ENCODE measurements around the gene BICDL1.

BICDL1 gene

DNA sequence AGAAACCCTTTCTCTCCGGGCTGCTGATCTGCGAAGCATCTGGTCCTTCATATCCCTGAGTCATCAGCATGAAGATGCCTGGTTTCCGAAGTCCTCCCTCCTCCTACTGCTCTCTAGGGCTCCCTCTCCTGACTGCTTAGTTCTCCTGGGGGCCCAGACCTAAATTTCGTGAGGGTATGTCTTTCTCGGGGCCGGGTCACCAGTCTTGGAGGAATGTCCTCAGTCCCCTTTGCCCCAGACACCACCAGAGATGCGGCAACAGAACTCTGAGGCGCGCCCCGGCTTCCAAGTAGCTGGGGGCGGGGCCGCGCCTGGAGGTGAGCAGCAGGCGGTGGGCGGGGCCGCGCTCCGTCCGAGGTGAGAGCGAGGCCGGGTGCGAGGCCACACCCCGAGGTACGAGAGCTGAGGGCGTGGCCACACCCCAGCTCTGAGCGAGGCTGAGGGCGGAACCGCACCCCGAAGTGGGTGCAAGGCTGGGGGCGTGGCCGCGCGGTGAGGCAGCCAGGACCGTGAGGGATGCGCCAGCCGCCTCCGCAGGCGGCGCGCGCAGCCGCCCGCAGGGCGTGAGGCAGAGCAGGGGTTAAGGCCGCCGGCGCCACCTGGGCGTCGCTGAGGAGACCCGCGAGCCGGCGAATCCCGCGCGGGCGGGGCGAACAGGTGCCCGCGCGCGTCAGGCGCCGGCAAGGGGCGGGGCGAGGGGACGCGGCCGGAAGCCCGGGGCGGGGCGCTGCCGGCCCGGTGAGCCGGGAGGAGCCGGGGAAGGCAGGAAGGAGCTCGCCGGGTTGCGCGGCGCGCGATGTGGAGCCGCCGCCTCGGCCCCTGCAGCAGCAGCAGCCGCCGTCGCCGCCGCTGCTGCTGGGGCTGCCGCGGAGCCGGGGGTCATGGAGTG, at the start of gene BICDL1 (continued):
- peak; percentile 71 for TF ChIP-seq ZNF16 (tag by site-specific recombination; IDR thresholded peaks at IDR 0.05; ENCODE audit: low read depth)
- TF ChIP-seq, protein P1, sequence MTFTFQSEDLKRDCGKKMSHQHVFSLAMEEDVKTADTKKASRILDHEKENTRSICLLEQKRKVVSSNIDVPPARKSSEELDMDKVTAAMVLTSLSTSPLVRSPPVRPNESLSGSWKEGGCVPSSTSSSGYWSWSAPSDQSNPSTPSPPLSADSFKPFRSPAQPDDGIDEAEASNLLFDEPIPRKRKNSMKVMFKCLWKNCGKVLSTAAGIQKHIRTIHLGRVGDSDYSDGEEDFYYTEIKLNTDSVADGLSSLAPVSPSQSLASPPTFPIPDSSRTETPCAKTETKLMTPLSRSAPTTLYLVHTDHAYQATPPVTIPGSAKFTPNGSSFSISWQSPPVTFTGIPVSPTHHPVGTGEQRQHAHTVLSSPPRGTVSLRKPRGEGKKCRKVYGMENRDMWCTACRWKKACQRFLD (tag by site-specific recombination; IDR thresholded peaks at IDR 0.05) = no peak
- TF ChIP-seq ZNF274 (IDR thresholded peaks at IDR 0.05; ENCODE audit: low read length) = no peak
- no peak for TF ChIP-seq ZNF274 (tag by site-specific recombination; IDR thresholded peaks at IDR 0.05; ENCODE audit: borderline replicate concordance)
- peak; percentile 92 for TF ChIP-seq SP3 (tag by site-specific recombination; IDR thresholded peaks at IDR 0.05)
- TF ChIP-seq ZNF2 (tag by site-specific recombination; IDR thresholded peaks at IDR 0.05) = no peak
- TF ChIP-seq, protein P2, sequence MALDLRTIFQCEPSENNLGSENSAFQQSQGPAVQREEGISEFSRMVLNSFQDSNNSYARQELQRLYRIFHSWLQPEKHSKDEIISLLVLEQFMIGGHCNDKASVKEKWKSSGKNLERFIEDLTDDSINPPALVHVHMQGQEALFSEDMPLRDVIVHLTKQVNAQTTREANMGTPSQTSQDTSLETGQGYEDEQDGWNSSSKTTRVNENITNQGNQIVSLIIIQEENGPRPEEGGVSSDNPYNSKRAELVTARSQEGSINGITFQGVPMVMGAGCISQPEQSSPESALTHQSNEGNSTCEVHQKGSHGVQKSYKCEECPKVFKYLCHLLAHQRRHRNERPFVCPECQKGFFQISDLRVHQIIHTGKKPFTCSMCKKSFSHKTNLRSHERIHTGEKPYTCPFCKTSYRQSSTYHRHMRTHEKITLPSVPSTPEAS (tag by site-specific recombination; IDR thresholded peaks at IDR 0.05) = no peak
- TF ChIP-seq, protein P3, sequence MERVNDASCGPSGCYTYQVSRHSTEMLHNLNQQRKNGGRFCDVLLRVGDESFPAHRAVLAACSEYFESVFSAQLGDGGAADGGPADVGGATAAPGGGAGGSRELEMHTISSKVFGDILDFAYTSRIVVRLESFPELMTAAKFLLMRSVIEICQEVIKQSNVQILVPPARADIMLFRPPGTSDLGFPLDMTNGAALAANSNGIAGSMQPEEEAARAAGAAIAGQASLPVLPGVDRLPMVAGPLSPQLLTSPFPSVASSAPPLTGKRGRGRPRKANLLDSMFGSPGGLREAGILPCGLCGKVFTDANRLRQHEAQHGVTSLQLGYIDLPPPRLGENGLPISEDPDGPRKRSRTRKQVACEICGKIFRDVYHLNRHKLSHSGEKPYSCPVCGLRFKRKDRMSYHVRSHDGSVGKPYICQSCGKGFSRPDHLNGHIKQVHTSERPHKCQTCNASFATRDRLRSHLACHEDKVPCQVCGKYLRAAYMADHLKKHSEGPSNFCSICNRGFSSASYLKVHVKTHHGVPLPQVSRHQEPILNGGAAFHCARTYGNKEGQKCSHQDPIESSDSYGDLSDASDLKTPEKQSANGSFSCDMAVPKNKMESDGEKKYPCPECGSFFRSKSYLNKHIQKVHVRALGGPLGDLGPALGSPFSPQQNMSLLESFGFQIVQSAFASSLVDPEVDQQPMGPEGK (tag by site-specific recombination; IDR thresholded peaks at IDR 0.05) = peak; percentile 71
- peak; percentile 89 for TF ChIP-seq ZNF335 (tag by site-specific recombination; conservative IDR thresholded peaks at IDR 0.05)
- TF ChIP-seq ZNF223 (tag by site-specific recombination; IDR thresholded peaks at IDR 0.05) = no peak
- no peak for TF ChIP-seq ZNF19 (tag by site-specific recombination; IDR thresholded peaks at IDR 0.05; ENCODE audit: low read depth)
- no peak for TF ChIP-seq ZNF341 (tag by site-specific recombination; IDR thresholded peaks at IDR 0.05; ENCODE audit: low read depth)
- TF ChIP-seq ZNF621 (tag by site-specific recombination; IDR thresholded peaks at IDR 0.05) = no peak
- no peak for TF ChIP-seq ZNF473 (tag by site-specific recombination; IDR thresholded peaks at IDR 0.05)
- TF ChIP-seq ZNF121 (tag by site-specific recombination; IDR thresholded peaks at IDR 0.05) = no peak
- TF ChIP-seq ZFP3 (tag by site-specific recombination; IDR thresholded peaks at IDR 0.05; ENCODE audit: low read depth) = no peak
- TF ChIP-seq ZNF133 (tag by site-specific recombination; IDR thresholded peaks at IDR 0.05) = no peak
- TF ChIP-seq ZNF600 (tag by site-specific recombination; IDR thresholded peaks at IDR 0.05) = 0 out of 2 replicates have a peak, but pooled peaks have one; percentile 23
- TF ChIP-seq, protein P4, sequence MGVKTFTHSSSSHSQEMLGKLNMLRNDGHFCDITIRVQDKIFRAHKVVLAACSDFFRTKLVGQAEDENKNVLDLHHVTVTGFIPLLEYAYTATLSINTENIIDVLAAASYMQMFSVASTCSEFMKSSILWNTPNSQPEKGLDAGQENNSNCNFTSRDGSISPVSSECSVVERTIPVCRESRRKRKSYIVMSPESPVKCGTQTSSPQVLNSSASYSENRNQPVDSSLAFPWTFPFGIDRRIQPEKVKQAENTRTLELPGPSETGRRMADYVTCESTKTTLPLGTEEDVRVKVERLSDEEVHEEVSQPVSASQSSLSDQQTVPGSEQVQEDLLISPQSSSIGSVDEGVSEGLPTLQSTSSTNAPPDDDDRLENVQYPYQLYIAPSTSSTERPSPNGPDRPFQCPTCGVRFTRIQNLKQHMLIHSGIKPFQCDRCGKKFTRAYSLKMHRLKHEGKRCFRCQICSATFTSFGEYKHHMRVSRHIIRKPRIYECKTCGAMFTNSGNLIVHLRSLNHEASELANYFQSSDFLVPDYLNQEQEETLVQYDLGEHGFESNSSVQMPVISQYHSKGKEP (tag by site-specific recombination; IDR thresholded peaks at IDR 0.05) = no peak

DNA sequence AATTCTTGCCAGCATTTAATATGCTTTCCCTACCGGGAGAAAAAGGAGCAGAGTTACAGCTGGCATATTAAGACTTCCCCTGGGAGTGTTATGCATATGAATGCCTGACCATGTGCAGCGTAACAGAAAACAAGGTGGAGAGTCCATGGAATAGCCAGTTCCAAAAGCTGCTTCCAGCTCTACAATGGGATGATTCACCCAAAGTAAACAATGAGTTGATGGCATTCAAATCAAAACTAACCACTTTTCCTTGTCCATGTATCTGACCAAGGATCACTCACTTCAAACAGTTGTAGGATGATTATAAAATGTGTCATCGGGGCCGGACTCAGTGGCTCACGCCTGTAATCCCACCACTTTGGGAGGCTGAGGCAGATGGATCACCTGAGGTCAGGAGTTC, 48.1 kb upstream of the BICDL1 start:
- Histone ChIP-seq H3K9me3 (ENCODE audit: control insufficient read depth, insufficient read depth, low read depth, low read length) (no peaks in the 10 kb centered on the region), H3K36me3 (ENCODE audit: control insufficient read depth in 2 of 2, insufficient read depth in 1 of 2, low read length in 2 of 2) (no peaks in the 10 kb centered on the region), H3K4me3 (ENCODE audit: low read depth, low read length) (no peak overlapping the region), H3K27ac (ENCODE audit: extremely low read depth, low read depth, low read length) (no peak overlapping the region), H3K4me1 (ENCODE audit: control insufficient read depth, insufficient read depth, low read length) (0 out of 2 replicates have a peak, but pooled peaks cover 4% of the 10 kb centered on the region)
- ChIA-PET CTCF (interaction anchor here (0.7 to 1.3 kb wide), 3 partner anchors 9 to 1956 kb away, joined by 3 to 6 read pairs (median 4); no protein-coding TSS in a partner anchor), POLR2A (interaction anchor here (0.5 to 2.0 kb wide), 2 partner anchors 8 to 78 kb away, joined by 4 to 8 read pairs; no protein-coding TSS in a partner anchor)
- TF ChIP-seq ZNF184 (tag by site-specific recombination; IDR thresholded peaks at IDR 0.05) (0 out of 2 replicates have a peak, but pooled peaks have one; percentile 29), ZNF366 (tag by site-specific recombination; conservative IDR thresholded peaks at IDR 0.05) (peak; percentile 39; the same call in 1 of the 2 replicates), ZNF600 (tag by site-specific recombination; IDR thresholded peaks at IDR 0.05) (peak; percentile 54), ZNF341 (tag by site-specific recombination; IDR thresholded peaks at IDR 0.05; ENCODE audit: low read depth) (peak; percentile 44; the same call in 1 of the 2 replicates), ZEB2 (tag by site-specific recombination; IDR thresholded peaks at IDR 0.05) (peak; percentile 43; the same call in 1 of the 2 replicates)
- TF ChIP-seq, protein P5, sequence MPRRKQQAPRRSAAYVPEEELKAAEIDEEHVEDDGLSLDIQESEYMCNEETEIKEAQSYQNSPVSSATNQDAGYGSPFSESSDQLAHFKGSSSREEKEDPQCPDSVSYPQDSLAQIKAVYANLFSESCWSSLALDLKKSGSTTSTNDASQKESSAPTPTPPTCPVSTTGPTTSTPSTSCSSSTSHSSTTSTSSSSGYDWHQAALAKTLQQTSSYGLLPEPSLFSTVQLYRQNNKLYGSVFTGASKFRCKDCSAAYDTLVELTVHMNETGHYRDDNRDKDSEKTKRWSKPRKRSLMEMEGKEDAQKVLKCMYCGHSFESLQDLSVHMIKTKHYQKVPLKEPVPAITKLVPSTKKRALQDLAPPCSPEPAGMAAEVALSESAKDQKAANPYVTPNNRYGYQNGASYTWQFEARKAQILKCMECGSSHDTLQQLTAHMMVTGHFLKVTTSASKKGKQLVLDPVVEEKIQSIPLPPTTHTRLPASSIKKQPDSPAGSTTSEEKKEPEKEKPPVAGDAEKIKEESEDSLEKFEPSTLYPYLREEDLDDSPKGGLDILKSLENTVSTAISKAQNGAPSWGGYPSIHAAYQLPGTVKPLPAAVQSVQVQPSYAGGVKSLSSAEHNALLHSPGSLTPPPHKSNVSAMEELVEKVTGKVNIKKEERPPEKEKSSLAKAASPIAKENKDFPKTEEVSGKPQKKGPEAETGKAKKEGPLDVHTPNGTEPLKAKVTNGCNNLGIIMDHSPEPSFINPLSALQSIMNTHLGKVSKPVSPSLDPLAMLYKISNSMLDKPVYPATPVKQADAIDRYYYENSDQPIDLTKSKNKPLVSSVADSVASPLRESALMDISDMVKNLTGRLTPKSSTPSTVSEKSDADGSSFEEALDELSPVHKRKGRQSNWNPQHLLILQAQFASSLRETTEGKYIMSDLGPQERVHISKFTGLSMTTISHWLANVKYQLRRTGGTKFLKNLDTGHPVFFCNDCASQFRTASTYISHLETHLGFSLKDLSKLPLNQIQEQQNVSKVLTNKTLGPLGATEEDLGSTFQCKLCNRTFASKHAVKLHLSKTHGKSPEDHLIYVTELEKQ (tag by site-specific recombination; IDR thresholded peaks at IDR 0.05; ENCODE audit: borderline replicate concordance) = 0 out of 2 replicates have a peak, but pooled peaks have one; percentile 16
- TF ChIP-seq, protein P6, sequence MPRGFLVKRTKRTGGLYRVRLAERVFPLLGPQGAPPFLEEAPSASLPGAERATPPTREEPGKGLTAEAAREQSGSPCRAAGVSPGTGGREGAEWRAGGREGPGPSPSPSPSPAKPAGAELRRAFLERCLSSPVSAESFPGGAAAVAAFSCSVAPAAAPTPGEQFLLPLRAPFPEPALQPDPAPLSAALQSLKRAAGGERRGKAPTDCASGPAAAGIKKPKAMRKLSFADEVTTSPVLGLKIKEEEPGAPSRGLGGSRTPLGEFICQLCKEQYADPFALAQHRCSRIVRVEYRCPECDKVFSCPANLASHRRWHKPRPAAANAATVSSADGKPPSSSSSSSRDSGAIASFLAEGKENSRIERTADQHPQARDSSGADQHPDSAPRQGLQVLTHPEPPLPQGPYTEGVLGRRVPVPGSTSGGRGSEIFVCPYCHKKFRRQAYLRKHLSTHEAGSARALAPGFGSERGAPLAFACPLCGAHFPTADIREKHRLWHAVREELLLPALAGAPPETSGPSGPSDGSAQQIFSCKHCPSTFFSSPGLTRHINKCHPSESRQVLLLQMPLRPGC (tag by site-specific recombination; IDR thresholded peaks at IDR 0.05) = no peak
